ENCODE results near the gene CYP27C1.

- TF ChIP-seq, protein P1, sequence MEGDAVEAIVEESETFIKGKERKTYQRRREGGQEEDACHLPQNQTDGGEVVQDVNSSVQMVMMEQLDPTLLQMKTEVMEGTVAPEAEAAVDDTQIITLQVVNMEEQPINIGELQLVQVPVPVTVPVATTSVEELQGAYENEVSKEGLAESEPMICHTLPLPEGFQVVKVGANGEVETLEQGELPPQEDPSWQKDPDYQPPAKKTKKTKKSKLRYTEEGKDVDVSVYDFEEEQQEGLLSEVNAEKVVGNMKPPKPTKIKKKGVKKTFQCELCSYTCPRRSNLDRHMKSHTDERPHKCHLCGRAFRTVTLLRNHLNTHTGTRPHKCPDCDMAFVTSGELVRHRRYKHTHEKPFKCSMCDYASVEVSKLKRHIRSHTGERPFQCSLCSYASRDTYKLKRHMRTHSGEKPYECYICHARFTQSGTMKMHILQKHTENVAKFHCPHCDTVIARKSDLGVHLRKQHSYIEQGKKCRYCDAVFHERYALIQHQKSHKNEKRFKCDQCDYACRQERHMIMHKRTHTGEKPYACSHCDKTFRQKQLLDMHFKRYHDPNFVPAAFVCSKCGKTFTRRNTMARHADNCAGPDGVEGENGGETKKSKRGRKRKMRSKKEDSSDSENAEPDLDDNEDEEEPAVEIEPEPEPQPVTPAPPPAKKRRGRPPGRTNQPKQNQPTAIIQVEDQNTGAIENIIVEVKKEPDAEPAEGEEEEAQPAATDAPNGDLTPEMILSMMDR (conservative IDR thresholded peaks at IDR 0.05; ENCODE audit: low read length), result no peak
- TF ChIP-seq EZH2phosphoT487 (IDR thresholded peaks at IDR 0.05; ENCODE audit: borderline replicate concordance), result no peak
Observed at GRCh38 chr2:127165539-127165935, 54.6 kb downstream of the CYP27C1 start.
